Osteocyte (in vitro differentiated cells): ENCODE measurements around the gene TMEM242. TPM values are rescaled to one million over a fixed set of nuclear protein-coding genes. Genes with fewer than 3 reads are reported as not detected.

Experiments
- DNase-seq: peaks from one replicate; pipeline ENCODE4 v3.0.0; 2021; ENCODE audit warnings: mixed read lengths; ENCODE audit not compliant: unreplicated experiment; ENCODE audit errors: extremely low spot score
- H3K27ac Mint-ChIP-seq: one replicate; pipeline ENCODE4 v1.8.0; 2021; ENCODE audit warnings: mild to moderate bottlenecking, mixed read lengths; ENCODE audit not compliant: unreplicated experiment
- H3K27me3 Mint-ChIP-seq: one replicate; pipeline ENCODE4 v1.8.0; 2021; ENCODE audit warnings: mixed read lengths; ENCODE audit not compliant: unreplicated experiment
- H3K36me3 Mint-ChIP-seq: one replicate; pipeline ENCODE4 v1.8.0; 2021; ENCODE audit warnings: mixed read lengths; ENCODE audit not compliant: unreplicated experiment
- H3K4me1 Mint-ChIP-seq: one replicate; pipeline ENCODE4 v1.8.0; 2021; ENCODE audit warnings: mixed read lengths; ENCODE audit not compliant: unreplicated experiment
- H3K4me3 Mint-ChIP-seq: one replicate; pipeline ENCODE4 v1.8.0; 2021; ENCODE audit warnings: mild to moderate bottlenecking, moderate library complexity, mixed read lengths; ENCODE audit not compliant: unreplicated experiment
- H3K9me3 Mint-ChIP-seq: one replicate; pipeline ENCODE4 v1.8.0; 2021; ENCODE audit warnings: mixed read lengths; ENCODE audit not compliant: unreplicated experiment
- total RNA-seq: library from RNA; stranded (reverse); gene quantifications from 2 replicates; pipeline ENCODE4 v1.2.1, GENCODE V29; 2021
- TF ChIP-seq, protein P1 (sequence below): fragments of 200-600 bp; sonication (generic); IDR thresholded peaks from 2 replicates; pipeline ENCODE4 v1.5.0; 2021; ENCODE audit warnings: antibody characterized with exemption, mild to moderate bottlenecking, moderate library complexity

Gene TMEM242
- total RNA-seq, 1 donor from 2014 or later = 12.7 TPM

- H3K9me3 Mint-ChIP-seq = no peaks in the 10 kb centered on the region
- no peak for DNase-seq
- H3K4me3 Mint-ChIP-seq = no peak overlapping the region
- peaks cover 11% of the 10 kb centered on the region for H3K4me1 Mint-ChIP-seq
- H3K27ac Mint-ChIP-seq = no peak overlapping the region
- H3K27me3 Mint-ChIP-seq = no peaks in the 10 kb centered on the region
- TF ChIP-seq, protein P1, sequence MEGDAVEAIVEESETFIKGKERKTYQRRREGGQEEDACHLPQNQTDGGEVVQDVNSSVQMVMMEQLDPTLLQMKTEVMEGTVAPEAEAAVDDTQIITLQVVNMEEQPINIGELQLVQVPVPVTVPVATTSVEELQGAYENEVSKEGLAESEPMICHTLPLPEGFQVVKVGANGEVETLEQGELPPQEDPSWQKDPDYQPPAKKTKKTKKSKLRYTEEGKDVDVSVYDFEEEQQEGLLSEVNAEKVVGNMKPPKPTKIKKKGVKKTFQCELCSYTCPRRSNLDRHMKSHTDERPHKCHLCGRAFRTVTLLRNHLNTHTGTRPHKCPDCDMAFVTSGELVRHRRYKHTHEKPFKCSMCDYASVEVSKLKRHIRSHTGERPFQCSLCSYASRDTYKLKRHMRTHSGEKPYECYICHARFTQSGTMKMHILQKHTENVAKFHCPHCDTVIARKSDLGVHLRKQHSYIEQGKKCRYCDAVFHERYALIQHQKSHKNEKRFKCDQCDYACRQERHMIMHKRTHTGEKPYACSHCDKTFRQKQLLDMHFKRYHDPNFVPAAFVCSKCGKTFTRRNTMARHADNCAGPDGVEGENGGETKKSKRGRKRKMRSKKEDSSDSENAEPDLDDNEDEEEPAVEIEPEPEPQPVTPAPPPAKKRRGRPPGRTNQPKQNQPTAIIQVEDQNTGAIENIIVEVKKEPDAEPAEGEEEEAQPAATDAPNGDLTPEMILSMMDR = no peak
- peaks cover 5% of the 10 kb centered on the region for H3K36me3 Mint-ChIP-seq
Measured at GRCh38 chr6:157307661-157308060, 15.7 kb downstream of the TMEM242 start.

DNA sequence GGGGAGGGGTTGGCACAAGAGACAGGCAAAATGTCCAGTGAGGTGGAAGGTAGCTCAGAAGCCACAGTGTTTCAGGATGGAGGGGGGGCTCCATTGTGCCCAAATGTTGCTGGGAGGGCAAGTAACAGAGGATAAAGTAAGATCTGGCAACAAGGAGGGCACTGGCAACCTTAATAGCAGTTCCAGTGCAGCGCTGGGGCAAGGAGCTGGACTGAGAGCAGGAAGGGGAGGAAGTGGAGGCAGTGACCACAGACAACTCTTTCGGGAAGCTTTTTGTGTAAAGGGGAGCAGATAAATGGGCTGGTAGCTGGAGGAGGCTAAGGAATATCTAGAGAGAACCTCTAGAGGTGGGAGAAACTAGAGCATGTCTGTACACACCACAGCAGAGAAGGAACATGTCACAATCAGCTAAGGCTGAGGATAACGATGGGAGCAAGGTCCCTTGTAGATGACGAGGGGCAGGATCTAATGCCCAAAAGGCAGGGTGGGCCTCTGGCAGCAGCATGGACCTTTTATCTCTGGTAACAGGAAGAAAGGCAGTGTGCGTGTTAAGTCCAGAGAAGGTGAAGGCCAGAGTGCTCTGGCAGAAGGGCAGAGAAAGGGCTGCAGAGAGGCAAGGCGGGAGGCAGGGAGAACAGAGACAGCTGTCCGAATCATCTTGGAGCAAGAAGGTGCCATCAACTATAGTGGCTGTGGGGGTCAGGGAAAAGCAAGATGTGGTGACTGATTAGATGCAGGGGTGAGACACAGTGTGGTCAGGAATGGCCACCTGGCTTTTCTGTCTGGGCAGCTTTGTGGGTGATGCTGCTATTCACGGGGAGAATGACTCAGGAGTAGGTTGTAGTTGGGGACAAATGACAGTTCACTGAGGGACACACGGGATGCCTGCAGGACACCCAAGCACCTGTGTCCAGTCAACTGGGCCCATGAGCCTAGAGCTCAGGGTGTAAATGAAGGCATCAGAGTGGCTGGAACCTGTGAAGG, 17.4 kb downstream of the TMEM242 start:
- Mint-ChIP-seq H3K4me1 (peaks cover 11% of the 10 kb centered on the region), H3K4me3 (no peak overlapping the region), H3K27ac (no peak overlapping the region), H3K36me3 (peaks cover 5% of the 10 kb centered on the region), H3K9me3 (no peaks in the 10 kb centered on the region), H3K27me3 (no peaks in the 10 kb centered on the region)
- TF ChIP-seq, protein P1 = no peak
- no peak for DNase-seq

DNA sequence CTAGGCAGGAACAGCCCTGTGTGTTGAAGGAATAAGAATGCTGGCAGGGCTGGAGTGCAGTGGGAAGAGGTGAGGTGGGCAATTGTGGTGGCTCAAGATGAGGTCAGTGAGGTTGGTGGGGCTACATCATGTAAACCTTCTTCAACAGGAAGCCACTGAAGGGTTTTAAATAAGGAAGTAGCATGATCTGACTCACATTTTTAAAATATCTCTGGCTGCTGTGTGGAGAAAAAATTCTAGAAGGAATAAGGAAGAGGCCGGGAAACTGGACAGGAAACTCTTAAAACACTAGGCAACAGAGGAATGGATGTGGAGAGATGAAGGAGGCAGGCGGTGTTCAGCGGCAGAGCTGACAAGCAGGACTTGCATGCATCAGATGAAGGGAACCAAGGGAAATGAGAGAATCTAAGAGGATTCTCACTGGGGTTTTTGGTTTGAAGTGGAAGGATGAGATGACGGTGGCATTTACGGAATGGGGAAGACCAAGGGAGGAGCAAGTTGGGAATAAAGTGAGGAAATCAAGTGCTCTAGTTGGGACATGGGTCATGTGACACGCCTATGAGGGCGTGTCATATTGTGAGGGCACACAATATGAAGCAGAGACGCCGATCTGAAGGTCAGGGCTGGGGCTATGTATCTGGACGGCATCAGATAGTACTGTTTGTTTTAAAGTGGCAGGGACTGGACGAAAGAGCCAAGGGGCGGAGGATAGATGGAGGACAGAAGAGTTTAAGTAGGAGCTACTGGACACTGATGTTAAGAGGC, 18.2 kb downstream of the TMEM242 start:
- peaks cover 3% of the 10 kb centered on the region for H3K36me3 Mint-ChIP-seq
- H3K9me3 Mint-ChIP-seq = no peaks in the 10 kb centered on the region
- no peaks in the 10 kb centered on the region for H3K27me3 Mint-ChIP-seq
- no peak overlapping the region for H3K4me3 Mint-ChIP-seq
- TF ChIP-seq, protein P1 = no peak
- H3K27ac Mint-ChIP-seq = no peak overlapping the region
- DNase-seq = no peak
- peaks cover 11% of the 10 kb centered on the region for H3K4me1 Mint-ChIP-seq

DNA sequence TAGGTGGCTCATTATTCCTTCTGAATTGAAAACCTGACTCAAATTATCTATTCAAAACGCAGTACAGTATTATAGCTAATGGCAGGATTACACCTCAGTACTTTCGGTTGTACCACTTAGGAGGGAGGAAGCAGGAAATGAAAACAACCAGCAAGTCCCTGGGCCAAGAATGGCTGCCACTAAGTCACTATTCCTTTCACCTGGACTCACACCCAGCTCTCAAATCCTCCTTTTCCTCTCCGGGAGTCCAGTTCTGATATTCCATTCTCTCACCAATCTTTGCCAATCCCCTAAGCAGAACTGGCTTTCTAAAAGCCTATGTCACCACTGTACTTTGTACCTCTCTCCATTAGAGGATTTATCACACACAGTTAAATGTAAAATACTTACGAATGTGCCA, 20.6 kb downstream of the TMEM242 start:
- Mint-ChIP-seq H3K36me3 (peaks cover 3% of the 10 kb centered on the region), H3K4me3 (no peak overlapping the region), H3K4me1 (peaks cover 11% of the 10 kb centered on the region), H3K27ac (no peak overlapping the region), H3K27me3 (no peaks in the 10 kb centered on the region), H3K9me3 (no peaks in the 10 kb centered on the region)
- TF ChIP-seq, protein P1 = no peak
- no peak for DNase-seq

DNA sequence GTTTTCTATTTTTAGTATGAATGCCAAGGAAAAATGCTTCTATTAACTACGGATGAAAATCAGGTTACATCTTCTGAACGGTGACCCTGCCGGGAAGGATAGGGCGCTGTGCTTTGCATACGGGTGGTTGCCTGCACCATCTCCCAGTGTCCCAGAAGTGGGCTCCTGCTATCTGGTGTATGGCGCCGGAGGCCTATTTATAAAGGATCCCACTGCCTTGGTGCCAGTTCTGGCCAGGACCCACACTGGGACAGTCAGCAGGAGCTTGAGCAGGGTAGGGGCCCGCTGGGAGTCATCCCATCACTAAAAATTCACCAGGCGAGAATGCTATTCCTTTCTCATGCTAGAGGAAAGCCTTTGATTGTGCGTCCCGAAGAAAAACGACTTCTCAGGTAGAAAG, 22.9 kb downstream of the TMEM242 start:
- H3K27ac Mint-ChIP-seq = no peak overlapping the region
- TF ChIP-seq, protein P1 = no peak
- DNase-seq = no peak
- peaks cover 11% of the 10 kb centered on the region for H3K4me1 Mint-ChIP-seq
- no peaks in the 10 kb centered on the region for H3K27me3 Mint-ChIP-seq
- no peak overlapping the region for H3K4me3 Mint-ChIP-seq
- H3K36me3 Mint-ChIP-seq = peaks cover 4% of the 10 kb centered on the region
- H3K9me3 Mint-ChIP-seq = no peaks in the 10 kb centered on the region
